Body of pancreas (tissue), 4 donors: ENCODE data around the gene MTMR3. TPM values are rescaled to one million over a fixed set of nuclear protein-coding genes. Genes with fewer than 3 reads are reported as not detected.
A peak's percentile ranks its signal among the peaks of the same experiment; 100 is the strongest.

Experiments
- ATAC-seq: fragments of 150-250 bp; one replicate; pipeline ENCODE4 v1.9.1; 2016
- DNase-seq, 4 donors: peaks; one replicate each; pipeline ENCODE4 v3.0.0-alpha.2; 2019
- H3K27ac ChIP-seq, 4 donors: fragments of 200-600 bp; sonication (generic); 1 replicate in 3 of 4; 2 replicates in 1 of 4; pipeline versions ENCODE4 v1.5.1 to v1.6.1; 2016 to 2019; ENCODE audit warnings: mild to moderate bottlenecking in 1 of 4, mixed read lengths in 1 of 4, moderate library complexity in 1 of 4
- H3K27me3 ChIP-seq, 2 donors: fragments of 200-600 bp; sonication (generic); one replicate each; pipeline ENCODE4 v1.6.0; 2016; ENCODE audit warnings: mild to moderate bottlenecking in 1 of 2
- H3K36me3 ChIP-seq, 2 donors: fragments of 200-600 bp; sonication (generic); replicated peaks in 1 of 2; 2 replicates each; pipeline ENCODE4 v1.5.1; 2016; ENCODE audit warnings: low read depth in 2 of 2; ENCODE audit not compliant: insufficient read depth in 1 of 2
- H3K4me1 ChIP-seq: fragments of 200-600 bp; sonication (generic); one replicate; pipeline ENCODE4 v1.6.0; 2016
- H3K4me3 ChIP-seq, 2 donors: fragments of 200-600 bp; sonication (generic); 1 replicate in 1 of 2; 2 replicates in 1 of 2; pipeline ENCODE4 v1.5.1; 2016 to 2019
- H3K9me3 ChIP-seq, 3 donors: fragments of 200-600 bp; sonication (generic); 1 replicate in 2 of 3; 2 replicates in 1 of 3; pipeline ENCODE4 v1.5.1; 2016
- POLR2A ChIP-seq, 3 donors: fragments of 450-650 bp; IDR thresholded peaks; one replicate each; pipeline ENCODE4 v1.6.1; 2016; ENCODE audit warnings: antibody characterized with exemption in 3 of 3, mild to moderate bottlenecking in 2 of 3
- WGBS, 2 donors: methylation state at CpG; one replicate each; pipeline ENCODE4 v1.1.5; 2017; 5-methylcytosine and 5-hydroxymethylcytosine counted together
- intact Hi-C: fragments of 100-400 bp; cut with DNase I; formaldehyde crosslinking; loops from one replicate; pipeline ENCODE4 v1.15.1; 2023
- total RNA-seq, 2 donors: library from RNA; depleted of rRNA; stranded (reverse); fragments of >200 nt; gene quantifications; one replicate each; pipeline ENCODE4 v1.1.0, GENCODE V29; 2016
- TF ChIP-seq, protein P1 (sequence below), 7 experiments: fragments of 450-650 bp in 4 of 7; fragments of 200-600 bp in 3 of 7; sonication (generic) in 3 of 7; IDR thresholded peaks; one replicate each; pipeline ENCODE4 v1.5.1; 2016 to 2019; ENCODE audit warnings: antibody characterized with exemption in 7 of 7

MTMR3 gene
- total RNA-seq, 2 donors from 2014 or later: 37.9 to 46.7 TPM

DNA sequence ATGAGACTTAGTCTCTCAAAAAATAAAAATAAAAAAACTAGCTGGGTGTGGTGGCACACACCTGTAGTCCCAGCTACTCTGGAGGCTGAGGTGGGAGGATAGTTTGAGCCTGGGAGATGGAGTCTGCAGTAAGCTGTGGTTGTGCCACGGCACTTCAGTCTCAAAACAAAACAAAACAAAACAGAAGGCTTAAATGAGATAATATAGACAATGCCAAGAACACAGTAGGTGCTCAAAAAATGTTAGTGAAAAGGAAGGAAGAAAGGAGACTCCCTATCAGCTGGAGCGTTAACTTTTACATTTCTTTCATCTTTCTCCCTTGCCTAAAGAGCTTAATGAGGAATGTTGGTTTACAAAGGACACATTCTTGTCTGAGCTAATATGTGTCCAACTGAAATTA, 40.8 kb upstream of the MTMR3 start:
- TF ChIP-seq, protein P1, sequence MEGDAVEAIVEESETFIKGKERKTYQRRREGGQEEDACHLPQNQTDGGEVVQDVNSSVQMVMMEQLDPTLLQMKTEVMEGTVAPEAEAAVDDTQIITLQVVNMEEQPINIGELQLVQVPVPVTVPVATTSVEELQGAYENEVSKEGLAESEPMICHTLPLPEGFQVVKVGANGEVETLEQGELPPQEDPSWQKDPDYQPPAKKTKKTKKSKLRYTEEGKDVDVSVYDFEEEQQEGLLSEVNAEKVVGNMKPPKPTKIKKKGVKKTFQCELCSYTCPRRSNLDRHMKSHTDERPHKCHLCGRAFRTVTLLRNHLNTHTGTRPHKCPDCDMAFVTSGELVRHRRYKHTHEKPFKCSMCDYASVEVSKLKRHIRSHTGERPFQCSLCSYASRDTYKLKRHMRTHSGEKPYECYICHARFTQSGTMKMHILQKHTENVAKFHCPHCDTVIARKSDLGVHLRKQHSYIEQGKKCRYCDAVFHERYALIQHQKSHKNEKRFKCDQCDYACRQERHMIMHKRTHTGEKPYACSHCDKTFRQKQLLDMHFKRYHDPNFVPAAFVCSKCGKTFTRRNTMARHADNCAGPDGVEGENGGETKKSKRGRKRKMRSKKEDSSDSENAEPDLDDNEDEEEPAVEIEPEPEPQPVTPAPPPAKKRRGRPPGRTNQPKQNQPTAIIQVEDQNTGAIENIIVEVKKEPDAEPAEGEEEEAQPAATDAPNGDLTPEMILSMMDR (IDR thresholded peaks at IDR 0.05): no peak
- no peak for TF ChIP-seq POLR2A (IDR thresholded peaks at IDR 0.05)
- DNase-seq (no peak), ATAC-seq (no peak)
- Histone ChIP-seq H3K9me3 (no peaks in the 10 kb centered on the region), H3K27me3 (no peaks in the 10 kb centered on the region), H3K36me3 (no peaks in the 10 kb centered on the region), H3K27ac (no peak overlapping the region), H3K4me3 (no peak overlapping the region), H3K4me1 (peaks cover 7% of the 10 kb centered on the region)
- intact Hi-C loops: no loop called here
- 65 to 67% methylated on average over 2 of the region's 2 CpGs for WGBS, 2 donors

DNA sequence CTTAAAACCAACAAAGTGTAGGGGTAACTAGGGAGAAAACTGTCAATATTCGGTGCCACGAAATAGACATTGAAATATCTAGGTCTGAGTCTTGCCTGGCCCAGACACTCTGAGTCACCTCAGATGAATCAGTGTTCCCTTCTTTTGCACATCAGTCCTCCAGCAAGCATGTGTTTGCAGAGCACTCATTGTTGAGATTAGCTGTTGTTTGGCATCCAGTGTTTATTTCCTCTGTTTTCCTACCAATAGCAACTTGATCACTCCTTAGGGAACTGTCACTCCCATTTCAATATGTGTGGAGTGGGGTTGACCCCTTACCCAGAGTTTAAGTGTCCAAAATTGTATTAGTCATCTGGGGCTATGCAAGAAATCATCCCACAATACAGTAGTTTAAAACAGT, 40.2 kb upstream of the MTMR3 start:
- 38 to 42% methylated on average over 2 of the region's 2 CpGs for WGBS, 2 donors
- DNase-seq (peak in 1 of 4 donors; percentile 30), ATAC-seq (no peak)
- Histone ChIP-seq H3K9me3 (no peaks in the 10 kb centered on the region), H3K4me1 (peaks cover 4% of the 10 kb centered on the region), H3K36me3 (no peaks in the 10 kb centered on the region), H3K4me3 (no peak overlapping the region), H3K27ac (no peak overlapping the region), H3K27me3 (no peaks in the 10 kb centered on the region)
- intact Hi-C loops: no loop called here
- no peak for TF ChIP-seq POLR2A (IDR thresholded peaks at IDR 0.05)
- TF ChIP-seq, protein P1 (IDR thresholded peaks at IDR 0.05): no peak

DNA sequence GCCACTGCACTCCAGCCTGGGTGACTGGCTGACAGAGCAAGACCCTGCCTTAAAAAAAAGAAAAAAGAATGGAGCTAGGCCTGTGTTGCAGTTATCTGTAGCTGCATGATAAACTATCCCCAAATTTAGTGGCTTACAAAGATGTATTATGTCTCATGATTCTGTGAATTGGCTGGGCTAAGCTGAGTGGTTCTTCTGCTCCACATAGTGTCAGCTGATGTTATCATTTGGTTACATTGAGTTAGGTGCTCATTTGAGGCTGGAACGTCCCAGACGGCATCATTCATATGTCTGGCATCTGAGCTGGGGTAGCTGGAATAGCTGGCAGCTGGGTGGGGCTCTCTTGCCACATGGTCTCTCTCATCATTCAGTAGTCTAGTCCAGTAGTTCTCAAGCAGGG, 36.7 kb upstream of the MTMR3 start:
- Histone ChIP-seq H3K4me3 (no peak overlapping the region), H3K9me3 (no peaks in the 10 kb centered on the region), H3K27me3 (no peaks in the 10 kb centered on the region), H3K27ac (no peak overlapping the region), H3K36me3 (no peaks in the 10 kb centered on the region), H3K4me1 (no peaks in the 10 kb centered on the region)
- ATAC-seq (no peak), DNase-seq (no peak)
- WGBS, 2 donors: 95% methylated on average over 2 of the region's 2 CpGs
- no peak for TF ChIP-seq POLR2A (IDR thresholded peaks at IDR 0.05)
- TF ChIP-seq, protein P1 (IDR thresholded peaks at IDR 0.05): no peak
- intact Hi-C loops: no loop called here

DNA sequence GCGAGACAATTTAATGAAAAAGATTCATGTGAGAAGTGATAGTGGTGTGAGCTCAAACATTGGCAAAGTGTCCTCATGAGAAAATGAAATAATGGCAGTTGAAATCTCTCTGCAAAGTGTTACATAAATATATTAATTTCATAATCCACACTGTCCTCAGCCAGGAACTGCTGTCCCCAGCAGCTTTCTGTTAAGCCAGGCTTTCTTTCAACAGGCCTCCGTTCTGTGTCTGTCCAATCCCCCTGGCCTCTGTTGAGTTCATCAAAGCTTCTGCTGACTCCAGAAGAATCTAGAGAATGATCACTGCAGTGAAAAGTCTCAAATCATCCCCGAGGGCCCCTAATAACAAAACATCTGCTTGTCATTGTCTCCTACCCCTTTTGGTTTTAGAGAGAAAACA, 34.9 kb upstream of the MTMR3 start:
- no peak for TF ChIP-seq POLR2A (IDR thresholded peaks at IDR 0.05)
- TF ChIP-seq, protein P1 (IDR thresholded peaks at IDR 0.05): no peak
- no peak overlapping the region for H3K4me3 ChIP-seq
- ATAC-seq (no peak), DNase-seq (no peak)
- no peaks in the 10 kb centered on the region for H3K4me1 ChIP-seq
- no peaks in the 10 kb centered on the region for H3K27me3 ChIP-seq
- H3K9me3 ChIP-seq: no peaks in the 10 kb centered on the region
- WGBS, 2 donors: 64 to 67% methylated on average over 3 of the region's 3 CpGs
- H3K36me3 ChIP-seq: no peaks in the 10 kb centered on the region
- intact Hi-C loops: no loop called here
- no peak overlapping the region for H3K27ac ChIP-seq

DNA sequence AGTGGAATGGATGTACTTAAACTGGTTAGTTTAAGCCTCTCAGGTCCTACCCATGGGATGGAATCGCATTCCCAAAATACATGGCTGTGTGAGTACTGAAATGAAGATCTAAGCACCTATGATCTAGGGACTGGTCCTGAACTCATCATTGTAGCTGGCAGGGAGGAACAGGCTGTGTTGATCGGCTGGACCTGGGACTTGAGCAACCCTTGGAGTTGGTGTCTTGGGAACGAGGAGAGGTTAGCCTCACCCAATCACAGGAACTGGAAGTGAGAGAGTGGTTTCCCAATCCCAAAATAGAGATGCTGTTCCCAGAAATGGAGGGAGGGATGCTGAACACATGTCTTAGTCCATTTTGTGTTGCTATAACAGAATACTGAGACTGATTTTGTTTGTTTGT, 28.5 kb upstream of the MTMR3 start:
- no peak overlapping the region for H3K4me3 ChIP-seq
- H3K36me3 ChIP-seq: no peaks in the 10 kb centered on the region
- no peak for DNase-seq
- 73 to 78% methylated on average over 3 of the region's 3 CpGs for WGBS, 2 donors
- no peaks in the 10 kb centered on the region for H3K27me3 ChIP-seq
- no peak for ATAC-seq
- no peaks in the 10 kb centered on the region for H3K4me1 ChIP-seq
- intact Hi-C loops: no loop called here
- H3K9me3 ChIP-seq: no peaks in the 10 kb centered on the region
- no peak overlapping the region for H3K27ac ChIP-seq
- TF ChIP-seq, protein P1 (IDR thresholded peaks at IDR 0.05): no peak
- TF ChIP-seq POLR2A (IDR thresholded peaks at IDR 0.05): no peak
